Activated CD4-positive, alpha-beta T cell treated with anti-CD3 and anti-CD28 coated beads, Interleukin-2, Interleukin-6, amounts not matched to agents 100 ng/mL and 50 ng/mL, durations not matched to agents 16 hours and 8 hours (primary cell): Measurements from ENCODE around the gene GAL.

Source experiments
- DNase-seq: peaks from one replicate; pipeline ENCODE4 v3.0.0-alpha.2; 2020

GAL gene

GRCh38 chr11:68714060-68714856 lies 29.9 kb downstream of the GAL start:
- DNase-seq = no peak

DNA sequence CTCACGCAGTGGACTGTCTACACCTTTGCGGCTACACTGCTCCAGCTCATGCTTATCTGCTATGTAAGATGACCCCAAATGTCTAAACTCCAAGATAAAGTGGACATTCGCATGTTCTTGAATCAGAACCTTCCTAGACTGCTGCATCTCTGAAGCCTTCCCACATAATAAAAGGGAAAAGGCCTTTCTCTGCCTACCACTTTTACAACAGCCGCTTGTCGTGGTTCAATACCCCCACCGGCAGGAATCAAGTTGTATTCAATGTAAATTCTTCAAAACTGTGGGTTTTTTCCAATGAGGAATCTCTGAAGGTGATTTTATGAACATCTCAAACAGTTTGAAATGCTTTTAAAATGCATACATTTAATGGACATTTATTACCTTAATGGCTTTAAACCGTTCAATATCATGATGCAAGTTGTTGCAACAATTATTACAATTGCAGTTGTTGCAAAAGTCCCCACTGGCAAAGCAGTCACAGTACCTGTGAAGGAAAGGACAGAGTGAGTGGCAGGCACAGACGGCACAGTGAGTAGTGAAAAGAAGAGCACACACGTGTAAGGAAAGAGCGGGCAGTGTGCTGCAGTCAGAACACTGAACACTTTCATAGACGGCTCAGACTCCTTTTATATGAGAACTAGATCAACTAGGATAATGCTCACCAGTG lies 31.2 kb downstream of the GAL start:
- DNase-seq = no peak

- no peak for DNase-seq
These were observed 36.7 kb downstream of the GAL start for GRCh38 chr11:68721075-68721474.

- no peak for DNase-seq
These were observed 37.8 kb downstream of the GAL start for GRCh38 chr11:68722143-68722542.

DNA sequence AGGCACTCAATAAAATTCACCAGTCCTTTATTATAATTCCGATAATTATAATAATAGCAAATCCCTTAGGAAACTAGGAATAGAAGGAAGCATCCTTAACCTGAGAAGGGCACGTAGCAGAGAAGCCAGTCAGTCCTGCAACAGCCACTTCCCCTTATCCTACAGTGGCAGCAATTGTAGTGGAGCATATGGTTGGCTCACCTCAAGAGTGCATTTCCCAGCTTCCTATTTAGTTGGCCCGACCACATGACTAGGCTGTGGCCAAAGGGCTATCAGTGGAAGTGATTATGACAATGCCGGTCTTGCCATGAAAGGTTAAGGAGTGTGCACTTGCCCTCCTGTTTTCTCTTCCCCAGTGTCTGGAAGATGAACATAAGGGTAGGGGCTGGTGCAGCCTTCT lies 39.9 kb downstream of the GAL start:
- DNase-seq = no peak

DNA sequence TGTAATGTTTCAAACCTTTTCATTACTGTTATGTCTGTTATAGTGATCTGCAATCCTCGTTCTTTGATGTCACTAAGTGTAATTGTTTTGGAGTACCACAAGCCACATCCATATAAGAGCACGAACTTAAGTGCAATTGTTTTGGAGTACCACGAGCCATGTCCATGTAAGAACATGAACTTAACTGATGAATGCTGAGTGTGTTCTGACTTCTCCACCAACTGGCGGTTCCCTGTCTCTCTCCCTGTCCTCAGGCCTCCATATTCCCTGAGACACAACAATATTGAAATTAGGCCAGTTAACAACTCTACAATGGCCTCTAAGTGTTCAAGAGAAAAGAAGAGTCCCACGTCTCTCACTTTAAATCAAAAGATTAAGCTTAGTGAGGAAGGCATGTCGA lies 43.4 kb downstream of the GAL start:
- DNase-seq = no peak

DNA sequence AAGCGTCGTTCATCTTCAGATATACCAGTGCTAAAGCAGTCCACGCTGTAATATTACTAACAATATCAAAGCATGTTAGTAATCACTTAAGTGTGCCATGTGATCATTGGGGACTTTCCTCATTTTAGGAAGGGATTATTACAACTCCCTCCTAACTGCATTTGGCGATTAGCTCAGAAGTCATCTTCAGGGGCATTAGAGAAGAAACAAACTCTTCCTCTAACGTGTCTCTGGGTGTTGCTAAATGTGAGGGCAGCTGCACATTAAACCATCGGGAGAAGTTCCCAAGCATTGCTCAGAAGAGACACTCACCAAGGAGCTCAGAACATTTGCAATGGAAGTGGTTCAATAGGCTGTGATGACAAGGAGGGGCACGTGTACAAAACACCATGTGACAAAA lies 49.8 kb downstream of the GAL start:
- no peak for DNase-seq

GRCh38 chr11:68735125-68735524 lies 50.8 kb downstream of the GAL start:
- no peak for DNase-seq

- no peak for DNase-seq
These were observed 51.3 kb downstream of the GAL start for GRCh38 chr11:68735646-68736045.
